Measurements from ENCODE around the gene CCND1. TPM values are rescaled to one million over a fixed set of nuclear protein-coding genes. Genes with fewer than 3 reads are reported as not detected.
A peak's percentile ranks its signal among the peaks of the same experiment; 100 is the strongest.
"Not testable (repeated sequence)": the region's sequence is repeated elsewhere in the genome, so short reads cannot be mapped to it uniquely, and the experiment has no call there.

The CCND1 gene
- total RNA-seq, 1 donor from 2014 or later, result 136 TPM

DNA sequence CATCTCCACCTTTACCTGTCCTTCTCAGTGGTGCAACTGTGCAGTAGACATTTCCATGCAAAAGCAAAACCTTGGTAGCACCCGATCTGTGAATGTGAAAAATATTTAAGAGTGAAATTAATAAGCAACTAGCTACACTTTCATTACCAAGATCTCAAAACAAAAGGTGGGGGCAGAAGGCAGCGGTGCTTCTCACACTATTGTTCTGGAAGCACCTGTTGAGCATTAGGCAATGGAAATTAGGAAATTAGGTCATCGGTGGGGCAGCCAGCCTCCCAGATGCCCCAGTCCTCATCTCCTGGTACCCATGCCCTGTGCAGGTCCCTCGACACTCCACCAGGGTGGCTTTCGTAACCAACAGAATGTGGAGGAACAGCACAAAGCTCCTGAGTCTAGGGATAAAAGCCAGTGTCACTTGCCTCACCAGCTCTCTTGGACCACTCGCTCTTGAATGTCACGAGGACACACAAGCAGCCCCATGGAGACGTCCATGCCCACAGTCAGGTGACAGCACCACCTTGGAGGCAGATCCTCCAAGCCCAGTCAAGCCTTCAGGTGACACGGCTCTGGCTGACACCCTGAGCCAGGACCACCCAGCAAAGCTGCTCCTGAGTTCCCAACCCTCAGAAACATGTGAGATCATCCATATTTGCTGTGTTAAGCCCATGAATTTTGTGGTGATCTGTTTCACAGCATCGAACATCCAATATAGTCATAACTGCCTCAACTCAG lies 30.9 kb downstream of the CCND1 start:
- DNase-seq (no peak), ATAC-seq (ENCODE audit: poor library complexity) (no peak)
- intact Hi-C loops (cut with DNase I), result no loop called here

- intact Hi-C loops (cut with DNase I), result no loop called here
- ATAC-seq (ENCODE audit: poor library complexity) (no peak), DNase-seq (no peak)
Observed at GRCh38 chr11:69674267-69674885, 33.4 kb downstream of the CCND1 start.

- ATAC-seq (ENCODE audit: poor library complexity) (peak; percentile 100), DNase-seq (peak; percentile 99)
- intact Hi-C loops (cut with DNase I), result no loop called here
Observed at GRCh38 chr11:69674886-69675714, 34.1 kb downstream of the CCND1 start, which contains the start of gene LTO1. LTO1 (minus strand) TSS chr11:69675353; CDS start chr11:69675239, 114 bp downstream.

GRCh38 chr11:69677749-69678148 lies 36.8 kb downstream of the CCND1 start:
- intact Hi-C loops (cut with DNase I), result no loop called here
- ATAC-seq (ENCODE audit: poor library complexity), result no peak
- no peak for DNase-seq

DNA sequence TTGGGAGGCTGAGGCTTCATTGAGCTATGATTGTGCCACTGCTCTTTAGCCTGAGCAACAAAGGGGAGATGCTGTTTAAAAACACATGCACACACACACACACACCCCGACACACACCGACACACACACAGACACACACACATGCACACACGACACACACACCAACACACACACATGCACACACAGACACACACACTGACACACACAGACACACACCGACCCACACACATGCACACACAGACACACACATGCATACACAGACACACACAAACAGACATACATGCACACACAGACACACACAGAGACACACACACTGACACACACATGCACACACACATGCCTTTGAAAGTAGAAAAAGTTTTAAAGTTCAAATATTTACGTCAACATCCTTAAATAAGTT lies 39.7 kb downstream of the CCND1 start:
- no peak for DNase-seq
- ATAC-seq (ENCODE audit: poor library complexity), result no peak
- intact Hi-C loops (cut with DNase I), result no loop called here

GRCh38 chr11:69682221-69682620 lies 41.3 kb downstream of the CCND1 start:
- DNase-seq (no peak), ATAC-seq (ENCODE audit: poor library complexity) (no peak)
- intact Hi-C loops (cut with DNase I), result no loop called here

DNA sequence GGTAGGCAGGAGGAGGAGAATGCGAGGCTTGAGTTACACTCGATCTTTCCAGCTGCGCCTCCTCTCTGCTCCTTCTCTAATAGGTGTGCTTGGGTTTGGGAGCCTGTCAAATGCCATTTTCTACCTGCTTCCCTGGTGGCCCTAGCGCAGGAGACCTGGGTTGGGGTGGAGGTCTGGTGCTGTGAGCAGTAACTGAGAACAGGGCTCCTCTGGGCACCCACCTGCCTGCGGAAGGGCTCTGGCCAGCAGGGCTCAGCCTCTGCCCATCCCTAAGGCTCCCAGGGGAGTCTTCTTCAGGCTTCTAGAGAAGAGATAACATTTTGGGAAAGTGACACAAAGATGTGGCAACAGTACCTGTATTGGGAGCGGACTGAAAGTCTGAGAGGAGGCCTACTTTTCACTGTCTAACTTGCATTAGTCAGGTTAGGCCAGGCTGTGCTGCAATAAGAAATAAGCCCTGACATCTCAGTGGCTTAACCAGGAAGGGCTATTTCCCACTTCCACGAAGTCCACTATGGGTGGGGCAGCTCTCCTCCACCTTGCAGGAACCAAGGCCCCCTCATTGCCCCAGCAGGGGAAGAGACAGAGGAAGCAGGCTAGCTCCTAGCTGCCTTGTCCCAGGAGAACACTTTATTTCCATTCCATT lies 41.8 kb downstream of the CCND1 start:
- ATAC-seq (ENCODE audit: poor library complexity), result no peak
- intact Hi-C loops (cut with DNase I), result no loop called here
- DNase-seq, result no peak

DNA sequence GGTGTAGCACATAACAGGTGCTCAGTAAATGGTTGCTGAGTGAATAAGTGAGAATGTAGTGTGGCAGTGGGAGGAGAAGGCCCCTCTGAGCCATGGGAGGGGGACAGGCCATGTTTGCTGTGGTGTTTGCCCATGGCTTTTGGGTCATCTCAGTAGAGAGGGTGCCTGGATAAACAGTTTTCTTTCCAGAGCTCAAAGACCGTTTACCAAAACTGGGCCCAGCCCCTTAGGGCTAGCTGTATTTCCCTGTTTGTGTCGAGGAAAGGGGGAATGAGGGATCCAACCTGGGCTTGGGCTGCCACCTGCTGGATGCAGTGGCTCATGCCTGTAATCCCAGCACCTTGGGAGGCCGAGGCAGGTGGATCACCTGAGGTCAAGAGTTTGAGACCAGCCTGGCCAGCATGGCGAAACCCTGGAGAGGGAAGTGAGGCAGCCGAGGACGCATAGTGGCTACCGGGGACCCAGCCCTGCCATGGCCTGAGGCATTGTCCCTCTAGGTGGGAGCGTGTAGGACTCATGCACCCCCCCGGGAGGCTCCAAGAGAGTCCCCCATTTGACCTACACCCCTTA lies 42.9 kb downstream of the CCND1 start:
- intact Hi-C loops (cut with DNase I), result no loop called here
- peak; percentile 36 for DNase-seq
- no peak for ATAC-seq (ENCODE audit: poor library complexity)

DNA sequence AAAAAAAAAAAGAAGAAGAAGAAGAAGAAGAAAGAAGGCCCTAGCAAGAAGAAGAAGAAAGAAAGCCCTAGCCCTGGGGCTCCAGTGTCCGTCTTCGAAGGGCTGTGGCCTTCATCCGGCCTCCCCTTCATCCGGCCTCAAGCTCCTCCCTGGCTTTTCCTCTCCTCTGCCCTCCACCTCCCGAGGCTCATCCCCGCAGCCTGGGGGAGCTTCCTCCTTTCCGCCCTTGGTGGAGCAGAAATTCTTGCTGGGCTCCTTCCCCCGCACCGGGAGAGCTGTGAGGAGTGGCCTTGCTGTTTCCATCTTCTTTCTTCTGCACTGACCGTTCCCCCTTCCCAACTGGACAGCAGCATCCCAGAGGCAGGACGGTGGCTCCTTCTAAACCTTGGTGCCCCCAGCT lies 43.7 kb downstream of the CCND1 start:
- no peak for ATAC-seq (ENCODE audit: poor library complexity)
- intact Hi-C loops (cut with DNase I), result loop anchor here (5.0 kb wide), 1 partner anchor 513 kb away; no protein-coding TSS in a partner anchor
- DNase-seq, result no peak

DNA sequence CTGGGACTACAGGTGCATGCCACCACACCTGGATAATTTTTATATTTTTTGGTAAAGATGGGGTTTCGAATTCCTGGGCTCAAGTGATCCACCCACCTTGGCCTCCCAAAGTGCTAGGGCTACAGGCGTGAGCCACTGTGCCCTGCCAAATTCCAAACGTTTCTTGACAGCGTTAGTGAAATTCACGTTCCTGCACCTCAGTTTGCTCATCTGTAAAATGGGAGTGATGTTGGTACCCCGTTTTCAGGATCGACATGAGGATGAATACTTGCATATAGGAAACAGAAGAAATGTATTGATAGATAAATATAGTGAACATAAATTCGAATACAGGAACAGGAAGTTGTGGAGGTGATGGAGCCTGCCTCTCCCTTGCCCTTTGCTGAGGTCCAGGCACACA lies 44.4 kb downstream of the CCND1 start:
- DNase-seq, result no peak
- no peak for ATAC-seq (ENCODE audit: poor library complexity)
- intact Hi-C loops (cut with DNase I), result loop anchor here (5.0 kb wide), 1 partner anchor 512 kb away; no protein-coding TSS in a partner anchor

DNA sequence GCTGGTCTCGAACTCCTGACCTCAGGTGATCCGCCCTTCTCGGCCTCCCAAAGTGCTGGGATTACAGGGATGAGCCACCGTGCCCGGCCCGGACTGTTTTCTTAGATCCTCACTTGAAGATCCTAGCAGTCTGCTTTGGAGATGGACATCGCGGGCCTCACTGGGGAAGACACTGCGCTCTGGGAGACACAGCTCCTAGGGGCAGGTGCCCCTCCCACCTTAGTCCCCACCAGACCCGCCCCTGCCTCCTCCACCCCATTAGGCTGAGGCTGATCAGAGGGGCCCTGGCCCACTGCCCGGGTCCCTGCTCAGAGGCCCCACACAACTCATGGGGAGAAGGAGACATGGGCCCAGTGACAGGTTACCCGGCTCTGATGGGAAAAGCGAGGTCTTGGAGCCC lies 45.5 kb downstream of the CCND1 start:
- no peak for DNase-seq
- intact Hi-C loops (cut with DNase I), result loop anchor here (2.0 to 5.0 kb wide), 2 partner anchors 202 to 511 kb away; no protein-coding TSS in a partner anchor
- ATAC-seq (ENCODE audit: poor library complexity), result no peak

- intact Hi-C loops (cut with DNase I), result loop anchor here (2.0 to 5.0 kb wide), 2 partner anchors 202 to 510 kb away; no protein-coding TSS in a partner anchor
- DNase-seq, result no peak
- ATAC-seq (ENCODE audit: poor library complexity), result no peak
Observed at GRCh38 chr11:69686856-69687255, 45.9 kb downstream of the CCND1 start.

- not testable (repeated sequence) for ATAC-seq (ENCODE audit: poor library complexity); DNase-seq
- intact Hi-C loops (cut with DNase I), result loop anchor here (2.0 to 5.0 kb wide), 2 partner anchors 201 to 509 kb away; no protein-coding TSS in a partner anchor
Observed at GRCh38 chr11:69687969-69688771, 47.2 kb downstream of the CCND1 start.

- intact Hi-C loops (cut with DNase I), result loop anchor here (5.0 kb wide), 1 partner anchor 508 kb away; no protein-coding TSS in a partner anchor
- DNase-seq (no peak), ATAC-seq (ENCODE audit: poor library complexity) (no peak)
Observed at GRCh38 chr11:69689484-69690319, 48.7 kb downstream of the CCND1 start.

DNA sequence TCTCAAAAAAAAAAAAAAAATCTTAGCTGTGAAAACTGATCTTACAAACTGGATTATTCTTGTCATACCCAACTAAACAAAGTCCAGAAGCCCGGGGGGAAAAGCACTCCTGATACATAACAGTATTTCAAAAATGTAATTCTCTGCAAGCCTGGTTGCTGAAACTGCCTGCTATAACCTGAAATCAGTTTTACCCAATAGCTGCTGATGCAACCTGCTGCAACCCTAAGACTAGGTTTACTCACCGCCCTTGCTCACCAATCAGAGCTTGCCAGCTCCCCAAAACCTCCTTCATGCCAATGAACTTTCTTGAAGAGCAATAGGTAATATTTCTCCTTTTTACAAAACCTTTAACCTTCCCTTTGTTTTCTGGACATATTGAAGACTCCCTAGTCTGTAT lies 50.5 kb downstream of the CCND1 start:
- ATAC-seq (ENCODE audit: poor library complexity), result no peak
- intact Hi-C loops (cut with DNase I), result no loop called here

GRCh38 chr11:69692422-69692821 lies 51.5 kb downstream of the CCND1 start:
- DNase-seq (no peak), ATAC-seq (ENCODE audit: poor library complexity) (no peak)
- intact Hi-C loops (cut with DNase I), result no loop called here

More for the DNA sequence above, 50.5 kb downstream of the CCND1 start:
- no peak for DNase-seq

GRCh38 chr11:69694781-69695180 lies 53.8 kb downstream of the CCND1 start:
- intact Hi-C loops (cut with DNase I), result no loop called here
- no peak for DNase-seq
- ATAC-seq (ENCODE audit: poor library complexity), result no peak

Data from Right ventricle myocardium superior (tissue), 1 donor.